Stimulated activated CD8-positive, alpha-beta memory T cell treated with anti-CD3 and anti-CD28 coated beads, Interleukin-15, amount 100 ng/mL, for 24 hours (primary cell): ENCODE data around the gene FAM169A.
"Not testable (repeated sequence)": the region's sequence is repeated elsewhere in the genome, so short reads cannot be mapped to it uniquely, and the experiment has no call there.

Experiments used
- DNase-seq: peaks from one replicate; pipeline ENCODE4 v3.0.0-alpha.2; 2020; ENCODE audit warnings: low read depth

Gene FAM169A

GRCh38 chr5:74869414-74869813, 3.2 kb upstream of the FAM169A start:
- DNase-seq, result not testable (repeated sequence)

GRCh38 chr5:74866596-74867162, 492 bp upstream of the FAM169A start:
- DNase-seq, result no peak

GRCh38 chr5:74865256-74865803, 857 bp downstream of the FAM169A start:
- no peak for DNase-seq

DNA sequence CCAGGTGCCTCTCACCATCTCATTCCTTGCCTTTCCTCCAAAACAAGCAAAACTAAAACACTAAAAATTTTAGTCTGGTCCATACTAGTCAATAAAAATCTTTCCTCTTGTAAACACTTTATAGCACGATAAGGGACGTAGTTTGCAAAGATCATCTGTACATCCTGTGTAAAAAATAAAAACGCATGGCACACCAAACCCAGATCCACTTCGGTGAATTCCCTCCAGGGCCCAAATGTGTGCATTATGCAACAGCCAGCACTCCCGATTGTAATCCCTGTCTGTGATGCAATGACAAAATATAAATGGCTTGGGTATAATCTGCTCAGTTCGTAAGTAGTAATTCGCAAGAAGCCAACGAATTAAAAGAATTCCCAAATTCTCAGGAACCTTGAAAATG, 1.4 kb downstream of the FAM169A start:
- no peak for DNase-seq

GRCh38 chr5:74863726-74864125, 2.5 kb downstream of the FAM169A start:
- no peak for DNase-seq

DNA sequence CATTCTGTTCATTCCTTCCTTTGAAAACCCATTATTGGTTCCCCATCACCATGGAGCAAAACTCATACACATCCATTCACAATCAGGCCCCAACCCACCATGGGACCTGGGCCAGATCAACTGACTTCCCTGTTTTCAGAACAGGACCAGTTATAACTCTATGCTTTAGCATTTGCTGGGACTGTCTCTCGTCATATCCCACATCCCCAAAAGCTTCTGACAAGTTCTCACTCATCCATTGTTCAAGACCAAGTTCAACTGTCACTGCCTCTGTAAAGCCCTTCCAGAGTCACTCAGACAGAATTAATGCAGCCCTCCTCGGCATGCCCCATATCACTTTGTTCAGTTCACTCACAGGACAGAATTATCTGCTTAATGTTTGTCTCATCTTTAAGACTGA, 4.0 kb downstream of the FAM169A start:
- DNase-seq, result no peak

DNA sequence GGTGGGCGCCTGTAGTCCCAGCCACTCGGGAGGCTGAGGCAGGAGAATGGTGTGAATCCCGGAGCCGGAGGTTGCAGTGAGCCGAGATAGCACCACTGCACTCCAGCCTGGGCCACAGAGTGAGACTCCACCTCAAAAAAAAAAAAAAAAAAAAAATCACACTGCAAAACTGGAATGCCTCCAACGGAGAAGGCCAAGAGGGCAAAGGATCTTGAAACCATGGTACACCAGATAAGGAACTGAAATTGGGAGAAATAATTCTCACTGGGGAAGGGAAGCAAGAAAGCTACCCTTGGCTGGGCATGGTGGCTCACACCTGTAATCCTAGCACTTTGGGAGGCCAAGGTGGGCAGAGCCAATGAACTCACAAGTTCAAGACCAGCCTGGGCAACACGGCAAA, 9.2 kb downstream of the FAM169A start:
- DNase-seq, result not testable (repeated sequence)

- DNase-seq, result no peak
Observed at GRCh38 chr5:74853256-74853655, 12.9 kb downstream of the FAM169A start.

GRCh38 chr5:74851684-74852353, 14.4 kb downstream of the FAM169A start:
- no peak for DNase-seq

DNA sequence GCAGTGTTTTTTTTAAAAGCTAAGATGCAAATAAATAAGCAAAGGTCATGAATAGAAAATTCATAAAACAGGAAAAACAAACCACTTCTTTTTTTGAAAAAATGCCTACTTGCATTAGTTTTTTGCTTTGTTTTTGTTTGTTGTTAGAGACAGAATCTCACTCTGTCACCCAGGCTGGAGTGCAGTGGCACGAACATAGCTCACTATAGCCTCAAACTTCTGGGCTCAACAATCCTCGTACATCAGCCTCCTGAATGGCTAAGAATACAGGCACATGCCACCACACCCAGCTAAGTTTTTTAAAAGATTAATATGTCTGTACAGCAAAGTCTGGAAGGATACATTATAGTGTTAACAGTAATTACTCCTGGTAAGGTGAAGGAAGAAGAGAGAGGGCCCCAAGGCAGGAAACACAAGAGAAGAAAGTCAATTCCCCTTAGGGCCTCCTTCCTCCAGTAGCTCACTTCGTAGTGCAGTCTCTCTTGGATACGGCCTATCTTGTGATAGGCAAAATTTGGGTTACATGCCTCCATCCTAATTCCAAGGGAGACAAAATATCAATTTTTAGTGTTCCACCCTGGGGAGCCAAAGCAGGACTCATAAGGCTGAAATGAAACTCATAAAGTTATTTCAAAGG, 15.3 kb downstream of the FAM169A start:
- no peak for DNase-seq

GRCh38 chr5:74850030-74850429, 16.2 kb downstream of the FAM169A start:
- DNase-seq, result no peak

- DNase-seq, result no peak
Observed at GRCh38 chr5:74848553-74849025, 17.6 kb downstream of the FAM169A start.

- DNase-seq, result no peak
Observed at GRCh38 chr5:74839229-74839628, 27.0 kb downstream of the FAM169A start.

DNA sequence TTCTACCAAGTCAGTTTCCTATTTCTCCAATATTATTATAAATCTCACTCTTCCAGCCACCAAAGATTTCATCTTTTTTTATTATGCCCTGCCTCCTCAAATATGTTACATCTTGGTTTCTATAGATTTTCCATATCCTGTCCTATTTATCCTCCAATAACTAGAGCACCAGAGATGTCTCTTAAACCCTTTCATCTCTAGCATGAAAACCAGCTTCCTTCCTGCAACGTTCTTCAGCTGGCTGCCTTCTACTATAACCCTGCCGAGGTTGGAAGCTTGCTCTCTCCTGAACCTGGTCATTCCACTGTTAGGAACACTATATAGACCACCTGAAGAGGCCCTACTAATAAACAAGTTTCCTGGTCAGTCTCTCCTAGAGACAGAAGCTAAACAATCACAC, 27.9 kb downstream of the FAM169A start:
- no peak for DNase-seq

DNA sequence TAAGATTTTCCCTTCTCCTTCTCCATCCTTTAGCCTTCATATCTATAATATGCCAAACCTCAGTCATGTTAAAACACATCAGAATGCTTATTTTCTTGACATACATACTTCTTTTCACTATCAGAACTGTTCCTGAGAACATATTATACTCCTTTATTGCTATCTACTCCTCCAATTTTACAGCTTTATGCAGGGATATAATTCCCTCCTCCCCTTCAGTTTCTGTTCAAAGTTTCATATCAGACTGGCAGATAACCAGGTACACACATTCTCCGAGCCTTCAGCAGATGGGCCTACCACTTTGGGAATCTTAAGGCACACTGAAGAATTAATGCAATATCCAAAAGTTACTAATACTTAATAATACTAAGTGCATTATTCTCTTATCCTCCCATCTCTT, 29.1 kb downstream of the FAM169A start:
- DNase-seq, result no peak

DNA sequence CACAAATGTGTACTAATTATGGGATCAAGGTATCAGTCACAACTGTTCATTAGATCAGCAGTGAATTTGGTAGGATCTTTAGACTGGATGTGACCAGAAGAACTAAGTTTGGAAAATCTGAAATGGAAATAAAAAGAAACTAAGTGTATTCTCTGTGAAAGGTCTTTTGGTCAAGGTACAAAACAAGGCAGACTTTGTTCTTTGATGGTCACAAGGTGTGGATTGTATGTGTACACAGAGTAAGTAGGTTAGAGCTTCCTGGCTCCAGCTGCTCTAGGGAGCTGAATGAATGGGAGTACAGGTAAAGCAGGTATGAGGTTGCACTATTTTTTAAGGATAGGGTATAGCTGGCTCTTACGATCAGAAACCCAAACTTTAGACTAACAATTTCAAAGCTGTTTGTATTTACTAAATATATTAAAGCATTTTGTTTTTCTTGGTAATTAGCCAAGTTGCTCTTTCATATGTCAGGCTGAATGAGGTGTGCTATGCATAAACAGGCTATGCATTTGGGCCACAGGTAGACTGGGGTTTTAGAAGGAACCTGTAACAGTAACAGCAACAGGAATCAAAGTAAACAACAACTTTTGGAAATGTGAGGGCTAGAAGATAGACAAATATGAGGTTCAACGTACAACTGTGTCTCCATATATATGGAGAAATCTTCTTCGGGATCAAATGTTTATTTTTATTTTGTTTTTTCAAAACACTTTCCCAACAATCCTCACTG, 32.5 kb downstream of the FAM169A start:
- no peak for DNase-seq

DNA sequence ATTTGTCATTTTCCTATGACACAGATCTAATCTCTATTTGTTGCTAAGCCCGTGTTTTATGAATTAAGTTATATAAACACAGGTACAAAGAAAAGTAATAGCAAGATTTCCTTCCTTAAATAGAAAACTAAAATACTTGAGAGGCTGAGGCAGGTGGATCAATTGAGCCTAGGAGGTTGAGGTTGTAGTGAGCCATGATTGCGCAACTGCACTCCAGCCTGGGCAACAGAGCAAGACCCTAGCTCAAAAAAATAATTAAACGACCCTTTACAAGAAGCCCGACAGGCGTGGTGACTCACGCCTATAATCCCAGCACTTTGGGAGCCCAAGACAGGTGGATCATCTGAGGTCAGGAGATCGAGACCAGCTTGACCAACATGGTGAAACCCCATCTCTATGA, 36.8 kb downstream of the FAM169A start:
- no peak for DNase-seq

DNA sequence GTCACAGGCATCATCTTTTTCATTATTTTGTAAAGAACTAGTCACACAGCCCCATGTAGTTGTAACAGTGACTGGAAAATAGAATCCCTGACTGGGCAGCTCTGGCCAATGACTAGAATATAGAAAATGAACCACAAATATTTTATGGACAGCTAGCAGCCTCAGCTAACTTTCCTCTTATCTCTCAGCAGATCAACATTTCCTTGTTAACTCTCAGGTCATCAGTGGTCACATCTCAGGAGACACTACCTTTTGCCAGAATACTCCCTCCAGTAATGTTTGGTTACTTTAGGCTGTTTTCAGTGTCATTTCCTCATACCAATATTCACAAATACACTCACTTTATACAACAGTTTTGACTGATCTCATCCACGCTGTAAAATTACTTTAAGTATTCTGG, 43.9 kb downstream of the FAM169A start:
- DNase-seq, result no peak

GRCh38 chr5:74816875-74817274, 49.3 kb downstream of the FAM169A start:
- no peak for DNase-seq

GRCh38 chr5:74810915-74811314, 55.3 kb downstream of the FAM169A start:
- DNase-seq, result no peak

- DNase-seq, result no peak
Observed at GRCh38 chr5:74801941-74802340, 64.2 kb downstream of the FAM169A start.

GRCh38 chr5:74801197-74801596, 65.0 kb downstream of the FAM169A start:
- no peak for DNase-seq
